GM12874 (cell line): ENCODE results near the gene FBXO34.

Source experiments
- TF ChIP-seq, protein P1 (sequence below): IDR thresholded peaks from 2 replicates; pipeline ENCODE4 v1.5.1; 2011; ENCODE audit warnings: low read depth, mild to moderate bottlenecking, control low read depth, low read length, moderate library complexity; ENCODE audit not compliant: insufficient read depth

Gene FBXO34

DNA sequence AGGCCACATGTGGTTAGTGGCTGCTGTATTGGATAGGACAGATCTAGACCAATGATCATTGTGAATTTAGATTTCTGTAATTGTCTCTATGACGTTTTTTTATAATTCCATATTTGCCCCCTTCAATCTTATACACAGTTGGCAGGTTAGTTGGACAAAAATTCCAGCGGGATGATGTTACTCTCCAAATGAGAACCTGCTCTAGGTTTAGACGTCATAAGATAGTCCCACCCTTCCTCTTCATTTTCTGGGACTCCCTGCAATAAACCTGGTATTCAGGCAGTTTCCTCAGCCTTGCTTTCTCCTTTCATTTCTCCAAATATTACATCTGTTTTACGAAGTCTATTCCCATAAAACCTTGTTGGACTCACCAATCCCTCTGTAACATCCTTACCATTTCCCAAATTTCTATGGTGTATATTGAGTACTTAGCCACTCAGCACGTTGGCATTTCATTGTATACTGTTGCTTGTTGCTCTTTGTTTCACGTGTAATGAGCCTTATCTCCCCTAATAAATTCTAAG is 10.2 kb downstream of the FBXO34 start:
- TF ChIP-seq, protein P1, sequence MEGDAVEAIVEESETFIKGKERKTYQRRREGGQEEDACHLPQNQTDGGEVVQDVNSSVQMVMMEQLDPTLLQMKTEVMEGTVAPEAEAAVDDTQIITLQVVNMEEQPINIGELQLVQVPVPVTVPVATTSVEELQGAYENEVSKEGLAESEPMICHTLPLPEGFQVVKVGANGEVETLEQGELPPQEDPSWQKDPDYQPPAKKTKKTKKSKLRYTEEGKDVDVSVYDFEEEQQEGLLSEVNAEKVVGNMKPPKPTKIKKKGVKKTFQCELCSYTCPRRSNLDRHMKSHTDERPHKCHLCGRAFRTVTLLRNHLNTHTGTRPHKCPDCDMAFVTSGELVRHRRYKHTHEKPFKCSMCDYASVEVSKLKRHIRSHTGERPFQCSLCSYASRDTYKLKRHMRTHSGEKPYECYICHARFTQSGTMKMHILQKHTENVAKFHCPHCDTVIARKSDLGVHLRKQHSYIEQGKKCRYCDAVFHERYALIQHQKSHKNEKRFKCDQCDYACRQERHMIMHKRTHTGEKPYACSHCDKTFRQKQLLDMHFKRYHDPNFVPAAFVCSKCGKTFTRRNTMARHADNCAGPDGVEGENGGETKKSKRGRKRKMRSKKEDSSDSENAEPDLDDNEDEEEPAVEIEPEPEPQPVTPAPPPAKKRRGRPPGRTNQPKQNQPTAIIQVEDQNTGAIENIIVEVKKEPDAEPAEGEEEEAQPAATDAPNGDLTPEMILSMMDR = no peak

DNA sequence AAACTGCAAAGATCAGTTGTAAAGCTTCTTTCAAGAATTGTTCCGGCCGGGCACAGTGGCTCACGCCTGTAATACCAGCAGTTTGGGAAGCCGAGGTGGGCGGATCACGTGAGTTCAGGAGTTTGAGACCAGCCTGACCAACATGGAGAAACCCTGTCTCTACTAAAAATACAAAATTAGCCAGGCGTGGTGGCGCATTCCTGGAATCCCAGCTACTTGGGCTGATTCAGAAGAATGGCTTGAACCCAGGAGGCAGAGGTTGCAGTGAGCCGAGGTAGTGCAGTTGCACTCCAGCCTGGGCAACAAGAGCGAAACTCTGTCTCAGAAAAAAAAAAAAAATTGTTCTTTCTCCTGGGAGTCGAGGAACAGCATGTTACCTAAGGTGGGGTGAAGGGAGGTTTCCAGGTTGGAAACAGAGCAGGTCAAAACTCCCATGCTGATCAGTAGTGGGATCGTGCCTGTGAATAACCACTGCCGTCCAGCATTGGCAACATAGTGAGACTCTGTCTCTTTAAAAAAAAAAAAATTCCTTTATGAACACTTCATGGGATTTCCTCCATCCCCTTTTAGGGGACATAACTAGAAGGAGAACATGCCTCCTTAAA is 13.9 kb downstream of the FBXO34 start:
- TF ChIP-seq, protein P1 = no peak

DNA sequence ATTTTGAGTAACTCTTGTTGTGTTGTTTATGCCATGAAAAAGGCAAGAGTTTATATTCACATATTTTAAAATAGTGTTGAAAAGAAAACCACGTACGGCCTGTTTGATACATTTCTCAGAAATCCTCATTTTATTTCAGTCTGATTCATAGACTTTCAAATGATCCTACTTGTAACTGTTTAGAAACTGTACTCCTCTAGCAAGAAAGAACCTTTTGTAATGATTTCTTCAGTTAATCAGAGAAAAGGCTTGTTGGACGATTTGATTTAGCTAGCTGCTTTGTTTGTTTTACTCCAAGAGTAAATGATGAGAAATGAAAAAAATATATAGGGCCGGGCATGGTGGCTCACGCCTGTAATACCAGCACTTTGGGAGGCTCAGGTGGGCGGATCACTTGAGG is 17.2 kb downstream of the FBXO34 start:
- TF ChIP-seq, protein P1 = no peak

DNA sequence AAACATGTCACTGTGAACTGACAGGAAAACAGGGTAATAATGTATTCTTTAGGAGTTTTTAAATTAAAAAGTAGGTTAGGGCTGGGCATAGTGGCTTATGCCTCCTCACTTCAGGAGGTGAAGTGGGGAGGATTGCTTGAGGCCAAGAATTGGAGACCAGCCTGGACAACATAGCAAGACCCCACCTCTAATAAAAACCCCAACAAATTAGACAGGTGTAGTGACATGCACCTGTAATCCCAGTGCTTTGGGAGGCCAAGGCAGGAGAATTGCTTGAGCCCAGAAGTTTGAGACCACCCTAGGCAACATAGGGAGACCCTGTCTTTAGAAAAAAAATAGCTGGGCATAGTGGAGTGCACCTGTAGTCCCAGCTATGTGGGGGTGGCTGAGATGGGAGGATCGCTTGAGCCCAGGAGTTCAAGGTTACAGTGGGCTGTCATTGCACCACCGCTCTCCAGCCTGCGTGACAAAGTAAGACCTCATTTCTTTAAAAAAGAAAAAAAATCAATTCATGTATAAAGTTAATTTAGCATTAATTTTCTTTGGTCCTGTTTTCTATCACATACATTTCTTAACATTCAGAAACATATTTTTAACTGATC is 20.4 kb downstream of the FBXO34 start:
- TF ChIP-seq, protein P1 = no peak

DNA sequence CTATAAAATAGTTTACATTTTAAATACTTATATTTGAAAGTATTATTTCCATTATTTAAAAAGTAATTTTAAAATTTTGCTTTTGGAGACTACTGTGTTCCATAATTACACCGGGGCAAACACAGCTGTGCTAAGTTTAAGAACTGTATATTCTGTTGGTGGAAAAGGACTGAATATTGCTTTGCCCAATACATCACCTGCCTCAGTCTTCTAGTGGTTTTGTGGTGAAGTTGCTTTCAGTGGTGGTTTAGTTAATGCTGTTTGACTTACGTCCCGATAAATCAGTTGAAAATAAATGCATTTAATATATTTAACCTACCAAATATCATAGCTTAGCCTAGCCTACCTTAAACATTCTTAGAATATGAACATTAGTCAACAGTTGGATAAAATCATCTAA is 23.4 kb downstream of the FBXO34 start:
- TF ChIP-seq, protein P1 = no peak

DNA sequence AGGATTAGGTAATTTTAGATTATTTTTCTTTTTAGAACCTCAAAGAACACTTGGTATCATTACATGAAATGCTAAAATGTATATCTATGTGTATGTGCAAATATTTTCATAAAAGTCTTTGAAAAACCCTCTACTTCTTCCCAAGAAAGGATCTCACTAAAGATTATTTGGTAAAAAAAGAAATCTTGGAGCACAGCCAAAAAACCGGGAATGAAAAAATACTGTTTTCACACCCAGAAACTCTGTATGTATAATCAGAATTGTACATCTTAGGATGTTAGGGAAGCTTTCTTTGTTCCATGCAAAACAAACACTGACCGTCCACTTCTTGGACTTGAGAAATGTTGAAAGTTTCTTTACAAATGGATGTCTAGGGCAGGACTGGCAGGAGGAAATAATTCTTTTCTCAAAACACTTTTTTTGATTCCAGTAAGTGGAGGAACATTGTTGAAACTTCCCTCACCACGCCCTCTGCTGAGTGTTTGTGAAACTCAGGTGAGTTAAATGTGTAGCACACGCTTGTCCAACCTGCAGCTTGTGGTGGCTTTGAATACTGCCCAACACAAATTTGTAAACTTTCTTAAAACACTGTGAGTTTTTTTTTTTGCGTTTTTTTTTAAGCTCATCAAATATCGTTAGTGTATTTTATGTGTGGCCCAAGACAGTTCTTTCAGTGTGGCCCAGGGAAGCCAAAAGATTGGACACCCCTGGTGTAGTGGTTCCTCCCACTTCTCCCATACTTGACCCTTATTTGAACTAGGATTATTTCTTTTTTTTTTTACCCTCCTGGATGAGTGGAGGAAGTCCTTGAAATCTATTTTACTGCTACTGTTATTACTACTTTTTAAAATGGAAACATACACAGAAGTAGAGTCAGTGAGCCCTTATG is 26.6 kb downstream of the FBXO34 start:
- TF ChIP-seq, protein P1 = 0 out of 2 replicates have a peak, but pooled peaks have one; percentile 15

DNA sequence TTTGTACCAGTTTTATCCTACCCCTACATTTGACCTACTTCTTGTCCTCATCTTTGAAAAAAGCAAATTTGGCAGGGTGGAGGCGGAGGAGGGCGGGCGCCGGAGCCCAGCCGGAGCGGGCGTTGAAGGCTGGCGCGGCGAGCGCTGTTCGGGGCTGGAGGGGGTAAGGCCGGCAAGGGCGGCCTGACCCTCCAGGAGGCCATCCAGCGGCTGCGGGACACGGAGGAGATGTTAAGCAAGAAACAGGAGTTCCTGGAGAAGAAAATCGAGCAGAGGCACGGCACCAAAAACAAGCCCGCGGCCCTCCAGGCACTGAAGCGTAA is 27.2 kb downstream of the FBXO34 start:
- TF ChIP-seq, protein P1 = no peak
